WI38 (cell line): Measurements from ENCODE around the gene FAM3B.

Experiments
- H3K4me3 ChIP-seq: 2 replicates; pipeline ENCODE4 v1.5.1; 2011; ENCODE audit warnings: low read depth, mild to moderate bottlenecking, control low read depth, low read length
- CTCF ChIP-seq: IDR thresholded peaks from 2 replicates; pipeline ENCODE4 v1.5.1; 2012; ENCODE audit warnings: low read depth, mild to moderate bottlenecking, control low read depth, low read length

FAM3B gene

DNA sequence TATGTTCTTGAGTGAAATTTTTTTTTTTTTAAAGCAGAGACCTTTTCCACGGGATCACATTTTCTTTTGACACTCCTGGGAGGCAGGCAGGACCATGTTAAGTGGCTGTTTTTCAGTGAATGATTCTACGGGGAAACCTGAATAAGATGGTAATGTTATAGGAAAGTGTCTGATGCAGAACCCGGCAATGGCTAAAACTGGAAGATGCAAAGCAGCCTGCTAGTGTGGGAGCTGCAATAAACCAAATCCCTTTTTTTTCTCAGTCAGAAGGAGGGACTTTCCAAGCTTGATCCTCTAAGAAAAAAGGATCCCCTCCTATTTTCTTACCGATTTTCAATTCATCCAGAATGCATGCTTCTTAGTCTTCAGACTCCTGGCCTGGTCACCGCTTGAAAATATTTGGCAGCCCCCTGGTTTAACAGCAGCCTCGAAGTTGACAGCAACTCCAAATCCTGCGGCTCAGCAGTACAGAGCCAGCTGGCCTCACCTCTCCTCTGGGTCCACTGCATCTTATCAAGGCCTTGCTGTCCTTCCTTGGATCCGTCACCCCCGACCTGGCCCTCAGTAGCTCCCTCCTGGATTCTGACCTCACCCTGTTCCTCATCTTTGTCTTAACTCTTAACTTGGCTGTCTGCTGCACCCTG lies 50.8 kb downstream of the FAM3B start:
- no peak overlapping the region for H3K4me3 ChIP-seq
- no peak for TF ChIP-seq CTCF

GRCh38 chr21:41367945-41368734 lies 51.5 kb downstream of the FAM3B start:
- no peak overlapping the region for H3K4me3 ChIP-seq
- no peak for TF ChIP-seq CTCF

- TF ChIP-seq CTCF = no peak
- no peak overlapping the region for H3K4me3 ChIP-seq
Measured at GRCh38 chr21:41368735-41369104, 52.1 kb downstream of the FAM3B start.

DNA sequence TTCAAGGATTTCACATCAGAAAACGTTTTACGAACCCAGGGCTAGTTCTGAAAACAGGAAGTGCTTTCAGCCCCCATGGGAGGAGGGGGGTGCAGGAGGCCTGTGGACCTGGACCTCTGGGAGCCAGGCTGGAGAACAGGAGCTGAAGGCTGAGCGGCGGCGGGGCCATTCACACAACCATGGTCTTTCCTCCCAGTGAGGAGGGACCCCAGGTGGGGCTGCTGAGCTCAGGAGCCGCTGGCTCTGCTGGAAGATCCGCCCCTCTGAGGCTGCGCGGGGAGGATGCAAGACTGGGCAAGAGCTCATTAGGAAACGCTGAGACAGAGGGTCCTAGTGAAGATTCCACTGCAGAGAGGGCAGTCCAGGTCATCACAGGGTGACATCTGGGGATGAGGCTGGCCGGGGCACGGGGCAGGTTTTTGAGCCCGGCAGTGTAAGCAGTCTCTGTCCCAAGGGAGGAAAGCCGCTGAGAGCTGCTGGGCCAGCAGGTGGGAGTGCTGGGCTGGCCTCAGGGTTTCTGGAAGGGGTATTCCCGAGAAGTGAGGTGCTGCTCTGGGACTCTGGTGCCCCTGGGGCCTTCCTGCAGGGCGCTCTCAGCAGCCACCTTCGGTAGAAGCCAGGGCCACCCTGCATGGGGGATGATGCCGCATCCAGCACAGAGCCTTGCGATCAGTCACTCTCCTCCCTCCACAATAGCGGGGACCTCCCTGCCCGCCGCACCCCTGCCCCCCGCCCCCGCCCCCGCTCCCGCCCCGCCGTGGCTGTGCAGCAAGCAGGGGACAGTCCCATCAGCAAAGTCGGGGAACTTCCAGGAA lies 52.7 kb downstream of the FAM3B start:
- no peak for TF ChIP-seq CTCF
- H3K4me3 ChIP-seq = no peak overlapping the region

- H3K4me3 ChIP-seq = no peak overlapping the region
- TF ChIP-seq CTCF = no peak
Measured at GRCh38 chr21:41369920-41370839, 53.6 kb downstream of the FAM3B start.

- TF ChIP-seq CTCF = no peak
- H3K4me3 ChIP-seq = no peak overlapping the region
Measured at GRCh38 chr21:41370840-41371684, 54.5 kb downstream of the FAM3B start.
